Head of caudate nucleus (tissue), 42 donors: ENCODE data around the gene TRABD.

Experiments
- DNase-seq, 42 donors: peaks; one replicate each; pipeline versions ENCODE4 v3.0.0 to v3.0.0-alpha.2; 2020 to 2021; ENCODE audit warnings: mixed read lengths in 7 of 42
- intact Hi-C: fragments of 100-400 bp; cut with DNase I; formaldehyde crosslinking; loops from one replicate; pipeline ENCODE4 v1.15.0; 2022

Gene TRABD

GRCh38 chr22:50171319-50171964, 14.3 kb upstream of the TRABD start:
- intact Hi-C loops = no loop called here
- DNase-seq = peak in 1 of 42 donors; percentile 5

GRCh38 chr22:50171965-50172421, 13.7 kb upstream of the TRABD start:
- DNase-seq = no peak
- intact Hi-C loops = no loop called here

- DNase-seq = no peak
- intact Hi-C loops = no loop called here
These were observed 12.3 kb upstream of the TRABD start for GRCh38 chr22:50173311-50173982.

GRCh38 chr22:50173983-50174355, 11.7 kb upstream of the TRABD start:
- intact Hi-C loops = no loop called here

GRCh38 chr22:50174382-50175190, 11.1 kb upstream of the TRABD start:
- DNase-seq = peak in 1 of 42 donors; percentile 5

More at GRCh38 chr22:50173983-50174355, 11.7 kb upstream of the TRABD start:
- DNase-seq = no peak

GRCh38 chr22:50175191-50175461, 10.6 kb upstream of the TRABD start:
- intact Hi-C loops = no loop called here
- DNase-seq = no peak

More at GRCh38 chr22:50174382-50175190, 11.1 kb upstream of the TRABD start:
- intact Hi-C loops = no loop called here

- DNase-seq = no peak
- intact Hi-C loops = no loop called here
These were observed 9.5 kb upstream of the TRABD start for GRCh38 chr22:50175921-50176849.

GRCh38 chr22:50176850-50177536, 8.7 kb upstream of the TRABD start:
- intact Hi-C loops = no loop called here
- peak in 1 of 42 donors; percentile 4 for DNase-seq

- no peak for DNase-seq
- intact Hi-C loops = no loop called here
These were observed 7.9 kb upstream of the TRABD start for GRCh38 chr22:50177537-50178470.

- peak in 2 of 42 donors; percentile 3 to 4 for DNase-seq
- intact Hi-C loops = no loop called here
These were observed 7.2 kb upstream of the TRABD start for GRCh38 chr22:50178471-50178864.

GRCh38 chr22:50178871-50179869, 6.5 kb upstream of the TRABD start:
- DNase-seq = peak in 3 of 42 donors; percentile 3 to 39 (median 5)
- intact Hi-C loops = no loop called here

GRCh38 chr22:50179937-50180726, 5.6 kb upstream of the TRABD start:
- peak in 2 of 42 donors; percentile 2 to 5 for DNase-seq
- intact Hi-C loops = no loop called here

- peak in 4 of 42 donors; percentile 3 to 36 (median 16) for DNase-seq
- intact Hi-C loops = no loop called here
These were observed 4.8 kb upstream of the TRABD start for GRCh38 chr22:50180727-50181521.
